NCI-H1436 treated with DMSO at 0.1 percent for 48 hours (cell line): ENCODE results near the gene TP53I3.
"Not testable (repeated sequence)": the region's sequence is repeated elsewhere in the genome, so short reads cannot be mapped to it uniquely, and the experiment has no call there.

ENCODE experiments used
- DNase-seq: peaks from one replicate; lab custom pipeline; 2025; lab: John Stamatoyannopoulos, UW

The TP53I3 gene

GRCh38 chr2:24084386-24085199 lies at the start of gene TP53I3:
TP53I3 (minus strand) TSS chr2:24084834; CDS start chr2:24084326, 508 bp downstream.
- peak; percentile 4 for DNase-seq

GRCh38 chr2:24132543-24132942 lies 47.9 kb upstream of the TP53I3 start:
- DNase-seq = no peak

- no peak for DNase-seq
Measured at GRCh38 chr2:24125956-24126355, 41.3 kb upstream of the TP53I3 start.

- DNase-seq = no peak
Measured at GRCh38 chr2:24123922-24124580, 39.4 kb upstream of the TP53I3 start.

GRCh38 chr2:24123195-24123921 lies 38.7 kb upstream of the TP53I3 start, which contains the start of the genes FAM228B and PFN4:
FAM228B (plus strand) TSS chr2:24123469; CDS start chr2:24124362, 893 bp downstream.
PFN4 (minus strand) TSS chr2:24123334; CDS start chr2:24122535, 799 bp downstream.
- no peak for DNase-seq

- no peak for DNase-seq
Measured at GRCh38 chr2:24122366-24123194, 37.9 kb upstream of the TP53I3 start.

GRCh38 chr2:24121469-24121868 lies 36.8 kb upstream of the TP53I3 start:
- no peak for DNase-seq

GRCh38 chr2:24121066-24121465 lies 36.4 kb upstream of the TP53I3 start:
- DNase-seq = no peak

GRCh38 chr2:24117902-24118301 lies 33.3 kb upstream of the TP53I3 start:
- no peak for DNase-seq

GRCh38 chr2:24115057-24115456 lies 30.4 kb upstream of the TP53I3 start:
- DNase-seq = no peak

GRCh38 chr2:24111407-24111901 lies 26.8 kb upstream of the TP53I3 start:
- no peak for DNase-seq

- DNase-seq = no peak
Measured at GRCh38 chr2:24110660-24111303, 26.1 kb upstream of the TP53I3 start.

GRCh38 chr2:24109431-24109830 lies 24.8 kb upstream of the TP53I3 start:
- not testable (repeated sequence) for DNase-seq

- DNase-seq = no peak
Measured at GRCh38 chr2:24107336-24107735, 22.7 kb upstream of the TP53I3 start.

- no peak for DNase-seq
Measured at GRCh38 chr2:24106786-24107185, 22.2 kb upstream of the TP53I3 start.

GRCh38 chr2:24105816-24106215 lies 21.2 kb upstream of the TP53I3 start:
- DNase-seq = no peak

GRCh38 chr2:24104906-24105305 lies 20.3 kb upstream of the TP53I3 start:
- no peak for DNase-seq

- no peak for DNase-seq
Measured at GRCh38 chr2:24104110-24104650, 19.5 kb upstream of the TP53I3 start.

- DNase-seq = no peak
Measured at GRCh38 chr2:24102677-24103076, 18.0 kb upstream of the TP53I3 start.

- no peak for DNase-seq
Measured at GRCh38 chr2:24101992-24102391, 17.4 kb upstream of the TP53I3 start.

GRCh38 chr2:24100732-24101131 lies 16.1 kb upstream of the TP53I3 start:
- DNase-seq = not testable (repeated sequence)
